GM12878 (cell line): ENCODE results near the gene DUSP22. TPM values are rescaled to one million over a fixed set of nuclear protein-coding genes. Genes with fewer than 3 reads are reported as not detected.

Source experiments
- ATAC-seq: fragments of 200-7000 bp; cut with Tn5 transposase; 3 replicates; pipeline ENCODE4 v1.9.1; 2020; ENCODE audit warnings: mild to moderate bottlenecking, moderate library complexity
- BruUV-seq: library from RNA; stranded (reverse); fragments of 400-500 nt; replicated peaks from 2 replicates; lab custom pipeline; 2021; lab: Mats Ljungman, UMichigan
- CTCF ChIA-PET: fragments of 300-600 bp; sonication (Branson Sonifier 250); formaldehyde crosslinking; extraction: SDS; loops from one replicate; lab custom pipeline; 2021; ENCODE audit warnings: inconsistent platforms; lab: Yijun Ruan, JAX
- POLR2A ChIA-PET: fragments of 350-600 bp; formaldehyde crosslinking; extraction: SDS; loops from one replicate; lab custom pipeline; 2021; ENCODE audit warnings: inconsistent platforms; lab: Charles Lee
- RAD21 ChIA-PET: fragments of 300-600 bp; sonication (Branson Sonifier 250); formaldehyde crosslinking; loops from one replicate; lab custom pipeline; 2023; ENCODE audit warnings: antibody characterized with exemption; ENCODE audit not compliant: unreplicated experiment; lab: Charles Lee
- SMC1A ChIA-PET: fragments of 300-600 bp; sonication (Branson Sonifier 250); formaldehyde crosslinking; loops from one replicate; lab custom pipeline; 2023; ENCODE audit not compliant: unreplicated experiment, uncharacterized antibody; lab: Charles Lee
- DNase-seq: peaks from one replicate; pipeline ENCODE4 v3.0.0-alpha.2; 2011; ENCODE audit warnings: low read depth, low spot score
- FAIRE-seq: peaks from 3 replicates; lab custom pipeline; 2011; peaks lifted over from hg19 to GRCh38; lab: Jason Lieb, UNC
- H2AFZ ChIP-seq: 2 replicates; pipeline ENCODE4 v1.6.0; 2011; ENCODE audit warnings: low read depth, low read length, control low read depth; ENCODE audit not compliant: control insufficient read depth
- H3K27ac ChIP-seq: 2 replicates; pipeline ENCODE4 v1.5.1; 2011; ENCODE audit warnings: control low read depth; ENCODE audit not compliant: control insufficient read depth, insufficient read depth
- H3K27me3 ChIP-seq, 2 experiments: replicated peaks in 1 of 2; 2 replicates each; pipeline versions ENCODE4 v1.6.0 to v1.6.1; 2011; ENCODE audit warnings: low read length in 1 of 2; ENCODE audit not compliant: control insufficient read depth in 2 of 2, insufficient read depth in 2 of 2
- H3K36me3 ChIP-seq, 2 experiments: 2 replicates each; pipeline ENCODE4 v1.5.1; 2011; ENCODE audit warnings: low read length in 1 of 2; ENCODE audit not compliant: control insufficient read depth in 2 of 2, insufficient read depth in 2 of 2
- H3K4me1 ChIP-seq: 2 replicates; pipeline ENCODE4 v1.6.1; 2011; ENCODE audit warnings: mild to moderate bottlenecking, low read length, moderate library complexity, mixed read lengths; ENCODE audit not compliant: control insufficient read depth, insufficient read depth
- H3K4me2 ChIP-seq: 2 replicates; pipeline ENCODE4 v1.6.0; 2011; ENCODE audit warnings: control low read depth; ENCODE audit not compliant: control insufficient read depth, insufficient read depth
- H3K4me3 ChIP-seq: fragments of 200-600 bp; sonication (generic); 2 replicates; pipeline ENCODE4 v1.5.1; 2016
- H3K79me2 ChIP-seq: 2 replicates; pipeline ENCODE4 v1.6.0; 2011; ENCODE audit warnings: low read length; ENCODE audit not compliant: control insufficient read depth, insufficient read depth
- H3K9ac ChIP-seq: 2 replicates; pipeline ENCODE4 v1.8.0; 2011; ENCODE audit warnings: low read length, control low read depth, mixed read lengths; ENCODE audit not compliant: control insufficient read depth, insufficient read depth
- H3K9me3 ChIP-seq: replicated peaks from 3 replicates; pipeline ENCODE4 v1.5.1; 2011; ENCODE audit warnings: mild to moderate bottlenecking, low read length; ENCODE audit not compliant: control insufficient read depth, insufficient read depth
- H4K20me1 ChIP-seq: 2 replicates; pipeline ENCODE4 v1.6.0; 2011; ENCODE audit not compliant: control insufficient read depth, insufficient read depth
- E2F8 ChIP-seq: fragments of 450-650 bp; IDR thresholded peaks from 2 replicates; pipeline ENCODE4 v1.6.1; 2018; ENCODE audit warnings: mild to moderate bottlenecking, low read depth, moderate library complexity; ENCODE audit not compliant: partially characterized antibody
- E4F1 ChIP-seq: fragments of 450-650 bp; IDR thresholded peaks from 2 replicates; pipeline ENCODE4 v1.6.1; 2018; ENCODE audit warnings: borderline replicate concordance, mild to moderate bottlenecking; ENCODE audit not compliant: partially characterized antibody
- ESRRA ChIP-seq: IDR thresholded peaks from 2 replicates; pipeline ENCODE4 v1.6.1; 2012; ENCODE audit warnings: mild to moderate bottlenecking, low read length, improper control_type of control experiment
- GATAD2B ChIP-seq: fragments of 450-650 bp; conservative IDR thresholded peaks from 2 replicates; pipeline ENCODE4 v1.6.1; 2017; ENCODE audit warnings: low read depth, mild to moderate bottlenecking, moderate library complexity
- HSF1 ChIP-seq: fragments of 150-350 bp; IDR thresholded peaks from 2 replicates; pipeline ENCODE4 v1.6.1; 2014; ENCODE audit warnings: mild to moderate bottlenecking, low read depth, low read length
- IKZF1 ChIP-seq: fragments of 450-650 bp; conservative IDR thresholded peaks from 2 replicates; pipeline ENCODE4 v1.6.1; 2017; ENCODE audit warnings: antibody characterized with exemption, mild to moderate bottlenecking
- LARP7 ChIP-seq: fragments of 450-650 bp; IDR thresholded peaks from 2 replicates; pipeline ENCODE4 v1.6.1; 2017; ENCODE audit warnings: mild to moderate bottlenecking
- NFIC ChIP-seq: IDR thresholded peaks from 2 replicates; pipeline ENCODE4 v1.6.1; 2012; ENCODE audit warnings: low read depth, mild to moderate bottlenecking, inconsistent platforms, low read length, moderate library complexity
- NFYB ChIP-seq: IDR thresholded peaks from 2 replicates; pipeline ENCODE4 v1.6.1; 2011; ENCODE audit warnings: low read depth, mild to moderate bottlenecking, low read length, improper control_type of control experiment, moderate library complexity; ENCODE audit not compliant: insufficient read depth
- SIX5 ChIP-seq: IDR thresholded peaks from 2 replicates; pipeline ENCODE4 v1.6.1; 2011; ENCODE audit warnings: mild to moderate bottlenecking, low read depth, low read length, moderate library complexity; ENCODE audit not compliant: severe bottlenecking
- SPI1 ChIP-seq: IDR thresholded peaks from 2 replicates; pipeline ENCODE4 v1.6.1; 2011; ENCODE audit warnings: low read depth, mild to moderate bottlenecking, low read length, moderate library complexity, borderline replicate concordance; ENCODE audit not compliant: insufficient read depth
- YY1 ChIP-seq: IDR thresholded peaks from 2 replicates; pipeline ENCODE4 v1.6.1; 2011; ENCODE audit warnings: low read depth, mild to moderate bottlenecking, low read length
- WGBS: methylation state at CpG from one replicate; pipeline ENCODE4 v1.1.6; 2016; ENCODE audit warnings: low lambda C conversion rate; ENCODE audit not compliant: insufficient replicate concordance, insufficient coverage; ENCODE audit errors: missing lambda C conversion rate; 5-methylcytosine and 5-hydroxymethylcytosine counted together
- in situ Hi-C: fragments of 300-500 bp; cut with MboI; formaldehyde crosslinking; loops from 9 replicates; pipeline ENCODE4 v1.14.3; 2018; ENCODE audit warnings: mixed read lengths
- intact Hi-C: fragments of 100-400 bp; cut with micrococcal nuclease; formaldehyde crosslinking; loops from one replicate; pipeline ENCODE4 v1.14.2; 2022; ENCODE audit not compliant: unreplicated experiment
- polyA plus RNA-seq, 11 experiments: library from polyadenylated mRNA; depleted of rRNA in 4 of 11; unstranded in 6 of 11; stranded (reverse) in 5 of 11; fragments of >200 nt; fragmentation: Nextera tagmentation in 4 of 11; fragmentation: Illumina TruSeq in 1 of 11; extraction: Ambion mirVana in 4 of 11; extraction: Trizol in 1 of 11; gene quantifications; 1 replicate in 1 of 11; 2 replicates in 10 of 11; pipeline versions ENCODE4 v1.2.1 to v1.2.3, GENCODE V29; 2011 to 2016; ENCODE audit warnings: inconsistent platforms in 2 of 11, missing spikeins in 2 of 11, low read depth in 1 of 11
- total RNA-seq, 4 experiments: library from RNA; depleted of rRNA in 3 of 4; stranded (reverse); fragments of >200 nt in 3 of 4; fragmentation: Illumina TruSeq in 1 of 4; extraction: Trizol in 1 of 4; gene quantifications; 2 replicates each; pipeline versions ENCODE4 v1.2.1 to v1.2.3, GENCODE V29; 2013 to 2021

Gene DUSP22
- total and polyA plus RNA-seq, 10 of the 15 experiments (the other 5 are each of a cell fraction or from before 2014, with no cell fraction given), result 78.9 to 156 (median 107) TPM

- TF ChIP-seq LARP7 (no peak), SIX5 (no peak), E4F1 (no peak)
Measured at GRCh38 chr6:336159-337114, 44.1 kb downstream of the DUSP22 start (continued).

DNA sequence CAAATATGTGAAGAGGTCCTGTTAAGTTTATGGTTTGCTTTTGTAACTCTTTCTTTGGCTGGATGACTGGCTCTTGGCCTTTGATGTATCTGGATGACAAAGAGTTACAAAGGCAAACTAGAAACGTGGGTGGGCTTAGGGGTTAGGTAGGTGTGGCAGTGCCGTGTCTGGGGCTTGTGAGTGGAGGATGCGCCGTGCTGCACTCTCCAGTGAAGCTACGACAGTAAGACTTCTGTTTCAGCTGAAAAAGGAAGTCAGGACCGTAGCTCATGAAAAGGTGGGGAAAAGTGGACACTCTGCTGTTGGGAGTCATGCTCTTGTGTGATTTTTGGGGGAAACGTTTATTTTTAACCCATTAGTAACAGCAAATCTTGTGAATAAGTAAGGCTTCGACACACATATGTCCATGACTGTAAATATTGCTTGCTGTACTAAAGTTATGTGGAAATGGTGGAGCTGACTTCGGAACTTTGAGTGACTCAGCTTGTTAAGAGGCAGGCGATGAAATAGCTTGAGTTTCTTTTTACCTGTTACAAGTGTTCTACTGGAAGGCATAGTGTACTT, 45.6 kb downstream of the DUSP22 start:
- BruUV-seq, result no TSS peak
- ChIA-PET POLR2A (interaction anchor here (1.2 to 7.4 kb wide), 12 partner anchors 10 to 47 kb away, joined by 3 to 150 read pairs (median 6); partner anchors contain the start of gene DUSP22), RAD21 (interaction anchor here (0.6 to 8.7 kb wide), 26 partner anchors 8 to 183 kb away, joined by 3 to 256 read pairs (median 6); partner anchors contain the start of genes DUSP22 and IRF4), SMC1A (interaction anchor here (0.9 to 17.1 kb wide), 22 partner anchors 7 to 189 kb away, joined by 3 to 707 read pairs (median 18); partner anchors contain the start of genes DUSP22 and IRF4), CTCF (interaction anchor here (0.6 to 5.2 kb wide), 19 partner anchors 9 to 149 kb away, joined by 3 to 64 read pairs (median 8); partner anchors contain the start of gene IRF4)
- 68% methylated on average over 10 of the region's 10 CpGs for whole genome bisulfite sequencing
- no peak for ATAC-seq
- Histone ChIP-seq H3K79me2 (peaks cover 87% of the 10 kb centered on the region), H3K27ac (peak overlapping the region; percentile 86), H3K27me3 (no peaks in the 10 kb centered on the region), H3K9ac (peak overlapping the region; percentile 57), H4K20me1 (no peaks in the 10 kb centered on the region), H3K36me3 (peaks cover 7% of the 10 kb centered on the region in 2 experiments), H3K4me2 (peak overlapping the region; percentile 73), H3K9me3 (no peaks in the 10 kb centered on the region), H3K4me3 (peak overlapping the region; percentile 11; the same call in 1 of the 2 replicates), H3K4me1 (peaks cover 86% of the 10 kb centered on the region), H2AFZ (no peak overlapping the region)
- intact Hi-C loops (no loop called here), in situ Hi-C loops (no loop called here)
- no peak for FAIRE-seq
- DNase-seq, result no peak
- 0 out of 2 replicates have a peak, but pooled peaks have one; percentile 23 for TF ChIP-seq IKZF1
- 0 out of 2 replicates have a peak, but pooled peaks have one; percentile 15 for TF ChIP-seq ESRRA
- TF ChIP-seq NFYB, result no peak
- TF ChIP-seq NFIC, result no peak
- TF ChIP-seq YY1, result no peak
- peak; percentile 56 for TF ChIP-seq SPI1
- peak; percentile 42; the same call in 1 of the 2 replicates for TF ChIP-seq GATAD2B
- no peak for TF ChIP-seq E2F8
- no peak for TF ChIP-seq HSF1
